GM19372 (cell line): Measurements from ENCODE around the gene LONRF3.
"Not testable (repeated sequence)": the region's sequence is repeated elsewhere in the genome, so short reads cannot be mapped to it uniquely, and the experiment has no call there.

Source experiments
- ATAC-seq: cut with Tn5 transposase; IDR thresholded peaks from one replicate; pipeline ENCODE4 v1.9.1; 2021; ENCODE audit warnings: mild to moderate bottlenecking, low read depth, moderate library complexity; ENCODE audit not compliant: unreplicated experiment

The LONRF3 gene

DNA sequence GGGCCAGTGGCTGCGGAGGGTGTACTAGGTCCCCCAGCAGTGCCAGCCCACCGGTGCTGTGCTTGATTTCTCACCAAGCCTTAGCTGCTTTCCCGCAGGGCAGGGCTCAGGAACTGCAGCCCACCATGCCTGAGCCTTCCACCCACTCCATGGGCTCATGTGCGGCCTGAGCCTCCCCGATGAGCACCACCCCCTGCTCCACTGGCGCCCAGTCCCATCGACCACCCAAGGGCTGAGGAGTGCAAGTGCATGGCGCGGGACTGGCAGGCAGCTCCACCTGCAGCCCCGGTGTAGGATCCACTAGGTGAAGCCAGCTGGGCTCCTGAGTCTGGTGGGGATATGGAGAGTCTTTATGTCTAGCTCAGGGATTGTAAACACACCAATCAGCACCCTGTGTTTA, 55.2 kb downstream of the LONRF3 start:
- ATAC-seq: not testable (repeated sequence)

DNA sequence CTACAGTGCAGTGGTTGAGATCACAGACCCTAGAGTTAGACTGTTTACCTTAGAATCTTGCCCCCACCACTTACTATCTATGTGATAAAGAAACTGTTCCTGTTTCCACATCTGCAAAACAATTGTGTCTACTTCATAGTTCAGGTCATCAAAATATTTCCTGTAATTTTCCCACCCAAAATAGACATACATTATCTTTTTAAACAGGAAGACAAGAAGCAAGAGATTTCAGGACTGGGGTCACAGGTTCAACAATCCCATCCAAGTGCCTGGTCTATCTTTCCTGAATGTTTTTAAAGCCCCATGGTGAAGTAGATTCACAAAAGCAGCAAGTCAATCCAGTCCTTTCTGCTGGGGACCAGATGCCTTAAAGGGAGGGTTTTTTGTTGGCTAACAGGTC, 56.6 kb downstream of the LONRF3 start:
- no peak for ATAC-seq

DNA sequence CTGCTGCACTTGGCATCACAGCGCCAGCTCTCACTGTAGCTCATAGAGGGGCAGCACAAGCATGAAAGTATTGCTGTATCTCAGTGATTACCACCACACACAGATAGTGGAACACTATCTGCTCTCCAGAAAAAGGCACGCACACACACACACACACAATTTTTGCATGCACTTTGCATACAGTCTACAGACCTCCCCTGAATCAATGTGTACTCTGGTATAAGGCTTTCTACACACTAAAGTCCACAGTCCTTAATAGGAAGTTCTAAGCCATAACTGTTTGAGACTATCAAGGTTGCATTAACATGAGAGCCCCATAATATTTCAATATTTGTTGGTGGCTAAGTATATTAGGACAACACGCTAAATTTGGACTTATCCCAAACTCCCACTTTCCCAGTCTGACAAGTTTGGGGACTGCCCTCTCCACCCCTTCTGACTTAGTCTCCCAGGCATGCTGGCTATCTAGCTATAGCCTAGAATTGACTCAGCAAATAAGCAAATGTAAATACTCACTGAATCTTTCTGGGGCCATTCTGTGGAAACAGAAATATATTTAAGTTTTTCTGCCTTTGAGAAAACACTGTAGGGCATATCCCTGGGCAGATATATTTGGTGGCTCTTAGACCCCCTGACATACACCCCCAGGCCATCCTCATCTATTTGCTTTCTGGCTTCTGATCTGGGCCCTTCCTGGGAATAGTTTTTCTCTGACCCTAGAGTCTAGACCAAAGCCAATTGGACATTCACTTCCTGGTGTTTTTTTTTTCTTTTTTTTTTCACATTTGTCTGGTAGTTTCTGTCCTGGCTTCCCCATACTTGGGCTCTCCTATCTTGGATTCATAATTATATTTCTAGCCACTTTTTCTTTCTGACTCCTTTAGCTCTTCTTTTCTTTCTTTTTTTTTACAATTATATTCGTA, 62.0 kb downstream of the LONRF3 start:
- no peak for ATAC-seq

DNA sequence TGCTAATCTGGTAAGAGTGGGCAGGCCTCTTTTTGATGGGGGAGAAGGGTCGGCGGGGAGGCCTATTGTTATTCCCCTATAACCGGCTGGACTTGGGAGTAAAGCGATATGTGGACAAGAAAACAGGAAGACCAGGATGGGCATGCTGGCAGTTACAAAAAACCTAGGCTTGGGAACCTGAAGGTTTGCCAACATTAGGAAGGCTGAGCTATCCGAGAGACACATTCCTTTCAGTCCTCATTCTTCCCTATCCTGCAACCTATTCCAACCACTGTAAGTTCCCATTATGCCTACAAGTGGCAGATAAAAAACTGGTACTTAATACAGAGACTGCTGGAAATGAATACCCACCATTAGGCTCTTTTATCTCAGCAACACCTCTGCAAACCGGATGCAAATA, 66.0 kb downstream of the LONRF3 start:
- ATAC-seq: no peak

DNA sequence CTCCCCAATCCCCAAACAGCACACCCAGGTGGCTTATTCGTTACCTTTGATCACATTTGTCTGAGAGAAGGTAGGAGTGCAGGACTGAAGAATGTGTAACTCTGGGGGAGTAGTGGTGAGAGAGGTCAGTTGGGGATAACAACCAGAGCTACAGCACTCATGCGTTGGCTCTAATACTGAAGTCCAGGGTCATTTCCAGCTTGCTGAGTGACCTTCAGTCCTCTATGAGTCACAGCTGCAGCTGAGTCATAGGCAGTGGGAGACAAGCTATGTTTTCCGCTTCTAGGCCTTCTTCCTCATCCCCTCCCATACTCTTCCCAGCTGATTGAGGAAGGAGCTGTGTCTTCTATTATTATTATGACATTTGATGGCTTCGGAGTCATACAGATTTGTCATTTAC, 66.8 kb downstream of the LONRF3 start:
- ATAC-seq: no peak

DNA sequence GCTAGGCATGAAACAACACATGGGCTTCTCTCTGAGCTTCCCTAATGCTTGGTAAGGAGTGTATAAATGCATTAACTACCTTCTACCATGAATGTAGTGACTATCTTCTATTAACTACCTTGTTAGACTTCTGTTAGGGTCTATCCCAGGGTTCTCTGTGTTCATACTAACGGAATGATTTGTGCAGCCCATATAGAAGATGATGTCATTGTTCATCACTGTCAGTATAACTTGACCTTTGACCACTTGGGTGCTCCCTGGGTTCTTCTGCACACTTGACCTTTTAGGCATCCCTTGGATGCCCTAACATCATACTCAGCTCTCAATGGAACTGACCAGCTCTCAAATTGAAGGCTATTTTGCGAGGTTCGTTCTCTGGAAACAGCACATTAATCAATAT, 67.6 kb downstream of the LONRF3 start:
- no peak for ATAC-seq

DNA sequence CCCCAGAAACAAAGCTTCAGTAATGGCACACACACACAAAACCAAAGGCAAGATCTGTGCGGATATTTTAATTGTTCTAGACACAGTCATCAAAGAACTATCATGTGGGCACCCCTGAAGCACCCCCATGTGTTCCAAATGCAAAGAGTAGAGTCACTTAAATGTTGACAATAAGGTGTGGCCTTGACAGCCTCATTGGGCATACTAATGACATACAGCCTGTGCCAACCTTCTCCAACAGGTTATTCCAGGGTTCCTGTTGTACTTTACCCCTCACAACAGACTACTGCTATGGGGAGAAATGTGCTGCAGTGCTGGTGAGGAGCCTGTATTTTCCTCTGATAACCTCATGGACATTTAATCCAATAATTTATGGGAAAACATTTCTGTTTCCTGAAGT, 68.6 kb downstream of the LONRF3 start:
- no peak for ATAC-seq

DNA sequence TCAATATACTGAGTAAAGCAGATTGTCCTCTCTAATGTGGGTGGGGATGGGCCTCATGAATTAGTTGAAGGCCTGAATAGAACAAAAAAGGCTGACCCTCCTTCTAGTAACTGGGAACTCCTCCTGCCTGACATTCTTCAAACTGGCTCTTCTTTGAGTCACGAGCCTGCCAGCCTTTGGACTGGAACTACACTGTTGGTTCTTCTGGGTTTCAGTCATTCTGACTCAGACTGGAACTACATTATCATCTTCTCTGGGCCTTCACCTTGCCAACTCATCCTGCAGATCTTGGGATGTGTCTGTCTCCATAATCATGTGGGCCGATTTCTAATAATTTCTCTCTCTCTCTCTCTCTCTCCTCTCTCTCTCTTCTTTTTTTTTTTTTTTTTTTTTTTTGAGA, 71.5 kb downstream of the LONRF3 start:
- ATAC-seq: no peak

DNA sequence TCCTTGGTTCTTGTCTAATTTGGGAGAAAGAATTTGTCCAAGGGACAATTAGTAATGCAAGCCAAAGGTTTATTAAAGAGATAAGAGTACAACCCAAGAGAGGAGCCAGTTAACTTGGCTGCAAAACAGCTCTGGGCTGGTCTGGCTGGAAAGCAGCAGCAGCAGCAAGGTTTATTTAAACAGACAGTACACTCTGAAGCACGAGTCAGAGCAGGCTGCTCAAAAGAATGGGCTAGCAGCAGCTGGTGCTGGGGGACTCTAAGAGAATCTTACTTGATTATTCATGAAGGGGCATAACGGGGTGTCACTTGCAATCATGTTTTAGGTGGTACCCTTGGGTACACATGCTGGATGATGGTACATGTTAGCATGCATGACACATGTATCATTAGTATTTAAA, 81.3 kb downstream of the LONRF3 start:
- no peak for ATAC-seq

DNA sequence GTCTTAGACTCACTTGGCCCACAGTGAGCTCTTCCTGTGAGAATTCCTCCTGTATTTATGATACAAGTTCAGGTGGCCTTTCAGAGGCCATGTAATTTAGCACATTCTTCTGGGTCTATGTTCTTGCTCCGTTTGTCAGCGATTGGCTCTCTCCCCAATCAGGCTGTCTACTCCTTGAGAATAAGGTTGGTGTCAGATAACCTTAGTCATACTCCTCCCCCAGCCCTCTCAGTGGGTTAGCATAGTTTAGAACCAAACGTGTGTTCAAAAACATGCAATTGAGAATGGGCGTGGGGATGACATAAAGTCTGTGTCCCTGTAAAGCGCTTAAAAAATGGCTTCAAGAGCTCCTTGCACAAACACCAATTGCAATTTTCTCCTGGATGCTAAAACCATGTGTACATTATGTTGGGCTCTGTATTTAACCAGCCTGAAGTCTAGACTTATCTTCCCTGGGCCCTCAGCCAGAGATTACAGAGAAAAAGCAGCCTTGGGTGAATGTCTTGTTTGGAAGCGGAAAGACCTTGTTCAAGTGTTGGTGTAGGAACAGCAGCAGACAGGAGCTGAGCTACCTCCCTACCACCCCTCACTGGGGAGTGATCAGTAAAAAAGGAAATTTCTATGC, 88.4 kb downstream of the LONRF3 start:
- ATAC-seq: no peak

DNA sequence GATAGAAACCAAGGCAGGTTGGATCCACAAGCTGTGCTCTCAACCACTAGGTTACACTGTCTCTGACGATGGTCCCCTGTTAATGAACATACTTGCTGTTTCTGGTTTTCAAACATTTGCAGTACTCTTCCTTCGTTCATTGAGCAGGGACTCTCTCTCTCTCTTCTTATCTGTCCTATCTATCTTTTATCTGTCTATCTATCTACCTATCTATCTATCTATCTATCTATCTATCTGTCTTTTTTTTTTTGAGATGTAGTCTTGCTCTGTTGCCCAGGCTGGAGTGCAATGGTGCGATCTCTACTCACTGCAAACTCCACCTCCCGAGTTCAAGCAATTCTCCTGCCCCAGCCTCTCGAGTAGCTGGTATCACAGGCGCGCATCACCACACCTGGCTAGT, 89.0 kb downstream of the LONRF3 start:
- no peak for ATAC-seq

DNA sequence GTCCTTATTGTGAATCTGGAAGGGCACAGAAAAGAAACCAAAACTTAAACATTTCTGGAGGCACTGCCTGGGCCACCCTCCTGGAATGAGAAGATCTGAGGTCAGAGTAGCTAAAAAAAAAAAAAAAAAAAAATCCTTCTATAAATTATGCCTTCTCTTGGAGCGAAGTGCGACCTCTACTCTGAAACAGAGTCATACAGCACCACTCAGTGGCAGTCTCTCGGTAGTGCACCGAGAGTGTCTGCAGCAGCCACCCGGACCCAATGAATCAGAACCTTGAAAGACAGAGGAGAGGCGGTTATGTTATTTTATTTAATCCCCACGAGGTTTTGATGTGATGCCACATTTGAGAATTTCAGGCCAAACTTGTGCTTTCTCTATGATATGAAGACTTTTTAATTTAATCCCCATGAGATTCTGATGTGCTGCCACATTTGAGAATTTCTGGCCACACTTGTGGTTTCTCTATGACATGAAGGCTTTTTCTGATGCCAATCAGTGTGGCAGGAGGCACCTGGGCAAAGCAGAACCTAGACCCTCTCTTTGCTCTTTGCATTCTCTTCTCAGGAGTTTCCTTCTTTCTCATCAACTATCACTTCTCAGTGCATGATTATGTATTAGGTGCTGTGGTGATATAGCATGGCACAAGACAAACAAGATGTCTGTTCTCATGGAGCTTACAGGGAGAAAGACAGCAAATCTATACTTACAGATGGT, 92.8 kb downstream of the LONRF3 start:
- ATAC-seq: no peak
